Adipocyte (in vitro differentiated cells): ENCODE measurements around the gene VPS25.

Experiments used
- DNase-seq: peaks from one replicate; pipeline ENCODE4 v3.0.0-alpha.2; 2015; ENCODE audit warnings: low read depth
- H3K27me3 ChIP-seq: replicated peaks from 2 replicates; pipeline ENCODE4 v1.7.0; 2013; ENCODE audit warnings: mild to moderate bottlenecking, low read length, moderate library complexity; ENCODE audit not compliant: control insufficient read depth, insufficient read depth
- H3K36me3 ChIP-seq: 2 replicates; pipeline ENCODE4 v1.7.0; 2013; ENCODE audit warnings: low read length, mild to moderate bottlenecking, moderate library complexity; ENCODE audit not compliant: control insufficient read depth, insufficient read depth, severe bottlenecking
- H3K4me1 ChIP-seq: 2 replicates; pipeline ENCODE4 v1.7.0; 2013; ENCODE audit warnings: mild to moderate bottlenecking, low read length, moderate library complexity; ENCODE audit not compliant: control insufficient read depth, insufficient read depth
- H3K4me3 ChIP-seq: 2 replicates; pipeline ENCODE4 v1.7.0; 2013; ENCODE audit warnings: mild to moderate bottlenecking, low read length, moderate library complexity
- H3K9ac ChIP-seq: 2 replicates; pipeline ENCODE4 v1.7.0; 2013; ENCODE audit warnings: mild to moderate bottlenecking, low read length, moderate library complexity
- H3K9me3 ChIP-seq: 2 replicates; pipeline ENCODE4 v1.7.0; 2013; ENCODE audit warnings: mild to moderate bottlenecking, low read length, moderate library complexity; ENCODE audit not compliant: control insufficient read depth

VPS25 gene

GRCh38 chr17:42783791-42784138, 10.5 kb downstream of the VPS25 start:
- no peaks in the 10 kb centered on the region for H3K9me3 ChIP-seq
- no peak overlapping the region for H3K4me3 ChIP-seq
- peaks cover 11% of the 10 kb centered on the region for H3K36me3 ChIP-seq
- H3K27me3 ChIP-seq, result peaks cover 5% of the 10 kb centered on the region
- H3K9ac ChIP-seq, result no peak overlapping the region
- no peak for DNase-seq
- peaks cover 42% of the 10 kb centered on the region for H3K4me1 ChIP-seq

- peaks cover 5% of the 10 kb centered on the region for H3K27me3 ChIP-seq
- H3K4me3 ChIP-seq, result no peak overlapping the region
- no peaks in the 10 kb centered on the region for H3K9me3 ChIP-seq
- peaks cover 42% of the 10 kb centered on the region for H3K4me1 ChIP-seq
- peaks cover 4% of the 10 kb centered on the region for H3K36me3 ChIP-seq
- H3K9ac ChIP-seq, result no peak overlapping the region
- DNase-seq, result no peak
Observed at GRCh38 chr17:42784409-42784808, 11.2 kb downstream of the VPS25 start.

GRCh38 chr17:42784811-42785592, 11.8 kb downstream of the VPS25 start:
- Histone ChIP-seq H3K36me3 (no peaks in the 10 kb centered on the region), H3K9ac (no peak overlapping the region), H3K9me3 (no peaks in the 10 kb centered on the region), H3K27me3 (peaks cover 5% of the 10 kb centered on the region), H3K4me3 (no peak overlapping the region), H3K4me1 (peaks cover 39% of the 10 kb centered on the region)
- no peak for DNase-seq

GRCh38 chr17:42787266-42787665, 14.0 kb downstream of the VPS25 start:
- Histone ChIP-seq H3K4me3 (no peak overlapping the region), H3K27me3 (peaks cover 5% of the 10 kb centered on the region), H3K4me1 (peaks cover 28% of the 10 kb centered on the region), H3K9ac (no peak overlapping the region), H3K9me3 (no peaks in the 10 kb centered on the region), H3K36me3 (no peaks in the 10 kb centered on the region)
- no peak for DNase-seq

GRCh38 chr17:42791948-42792347, 18.7 kb downstream of the VPS25 start:
- DNase-seq, result no peak

GRCh38 chr17:42792545-42792944, 19.3 kb downstream of the VPS25 start:
- H3K9me3 ChIP-seq, result no peaks in the 10 kb centered on the region
- H3K4me3 ChIP-seq, result no peak overlapping the region
- no peaks in the 10 kb centered on the region for H3K27me3 ChIP-seq
- no peak overlapping the region for H3K9ac ChIP-seq
- H3K36me3 ChIP-seq, result peaks cover 3% of the 10 kb centered on the region
- peaks cover 18% of the 10 kb centered on the region for H3K4me1 ChIP-seq
- no peak for DNase-seq

More at GRCh38 chr17:42791948-42792347, 18.7 kb downstream of the VPS25 start:
- Histone ChIP-seq H3K9me3 (no peaks in the 10 kb centered on the region), H3K4me3 (no peak overlapping the region), H3K27me3 (no peaks in the 10 kb centered on the region), H3K4me1 (peaks cover 12% of the 10 kb centered on the region), H3K9ac (no peak overlapping the region), H3K36me3 (peaks cover 3% of the 10 kb centered on the region)

- H3K4me3 ChIP-seq, result no peak overlapping the region
- H3K9me3 ChIP-seq, result no peaks in the 10 kb centered on the region
- H3K9ac ChIP-seq, result no peak overlapping the region
- peaks cover 3% of the 10 kb centered on the region for H3K36me3 ChIP-seq
- H3K4me1 ChIP-seq, result peaks cover 27% of the 10 kb centered on the region
- DNase-seq, result no peak
- no peaks in the 10 kb centered on the region for H3K27me3 ChIP-seq
Observed at GRCh38 chr17:42795061-42795460, 21.8 kb downstream of the VPS25 start.

- H3K27me3 ChIP-seq, result no peaks in the 10 kb centered on the region
Observed at GRCh38 chr17:42795465-42795864, 22.2 kb downstream of the VPS25 start.

GRCh38 chr17:42796066-42796758, 23.0 kb downstream of the VPS25 start:
- Histone ChIP-seq H3K9ac (no peak overlapping the region), H3K4me3 (no peak overlapping the region), H3K9me3 (no peaks in the 10 kb centered on the region), H3K27me3 (no peaks in the 10 kb centered on the region), H3K36me3 (peaks cover 3% of the 10 kb centered on the region), H3K4me1 (peaks cover 27% of the 10 kb centered on the region)
- DNase-seq, result no peak

More at GRCh38 chr17:42795465-42795864, 22.2 kb downstream of the VPS25 start:
- H3K9ac ChIP-seq, result no peak overlapping the region
- H3K4me1 ChIP-seq, result peaks cover 27% of the 10 kb centered on the region
- peaks cover 3% of the 10 kb centered on the region for H3K36me3 ChIP-seq
- DNase-seq, result no peak
- no peak overlapping the region for H3K4me3 ChIP-seq
- H3K9me3 ChIP-seq, result no peaks in the 10 kb centered on the region

- Histone ChIP-seq H3K4me3 (peak overlapping the region; percentile 96), H3K36me3 (peaks cover 3% of the 10 kb centered on the region), H3K4me1 (peaks cover 27% of the 10 kb centered on the region), H3K9me3 (no peaks in the 10 kb centered on the region), H3K27me3 (no peaks in the 10 kb centered on the region), H3K9ac (peak overlapping the region; percentile 98)
- no peak for DNase-seq
Observed at GRCh38 chr17:42797067-42798007, 24.1 kb downstream of the VPS25 start.

GRCh38 chr17:42798011-42798382, 24.7 kb downstream of the VPS25 start:
- no peak for DNase-seq
- H3K9me3 ChIP-seq, result no peaks in the 10 kb centered on the region
- peak overlapping the region; percentile 98 for H3K9ac ChIP-seq
- peaks cover 3% of the 10 kb centered on the region for H3K36me3 ChIP-seq
- no peaks in the 10 kb centered on the region for H3K27me3 ChIP-seq
- peak overlapping the region; percentile 96 for H3K4me3 ChIP-seq
- H3K4me1 ChIP-seq, result peaks cover 27% of the 10 kb centered on the region
